Measurements from ENCODE around the gene PPIL6.

Gene PPIL6

DNA sequence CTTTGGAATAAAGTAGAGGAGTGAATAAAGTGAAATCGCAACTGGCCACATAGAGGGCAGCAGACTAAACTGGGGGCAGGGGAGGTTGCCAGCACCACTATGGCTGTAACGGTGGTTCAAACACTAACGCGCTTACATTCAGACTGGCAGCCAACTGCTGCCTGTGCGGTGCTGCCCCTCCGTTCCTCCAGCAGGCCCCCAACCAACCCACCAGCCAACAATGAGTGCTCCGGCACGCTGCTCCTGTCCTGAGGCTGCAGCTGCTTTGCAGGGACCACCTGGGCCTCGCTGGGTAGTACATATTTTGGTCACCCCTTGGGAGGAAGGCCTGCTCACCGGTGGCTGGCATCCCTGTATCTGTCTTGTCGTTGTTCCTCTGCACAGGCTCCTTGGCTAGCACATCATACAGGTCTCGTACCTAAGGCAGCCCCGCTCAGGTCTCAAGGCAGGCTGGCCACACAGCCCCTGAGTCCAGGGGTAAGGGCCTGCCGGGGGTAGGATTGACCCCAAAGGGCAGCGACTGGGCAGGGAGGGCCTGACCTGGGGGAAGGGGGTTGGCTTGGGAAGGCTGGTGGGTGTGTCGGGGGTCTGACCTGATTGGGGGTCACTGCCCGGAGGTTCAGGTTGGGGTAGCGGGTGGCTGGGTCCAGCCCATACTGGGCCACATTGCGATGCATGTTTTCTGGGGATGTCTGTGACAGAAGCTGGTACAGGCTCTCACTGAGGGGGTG, 8.8 kb upstream of the PPIL6 start:
- no peak for DNase-seq (ENCODE audit: low read depth)

DNA sequence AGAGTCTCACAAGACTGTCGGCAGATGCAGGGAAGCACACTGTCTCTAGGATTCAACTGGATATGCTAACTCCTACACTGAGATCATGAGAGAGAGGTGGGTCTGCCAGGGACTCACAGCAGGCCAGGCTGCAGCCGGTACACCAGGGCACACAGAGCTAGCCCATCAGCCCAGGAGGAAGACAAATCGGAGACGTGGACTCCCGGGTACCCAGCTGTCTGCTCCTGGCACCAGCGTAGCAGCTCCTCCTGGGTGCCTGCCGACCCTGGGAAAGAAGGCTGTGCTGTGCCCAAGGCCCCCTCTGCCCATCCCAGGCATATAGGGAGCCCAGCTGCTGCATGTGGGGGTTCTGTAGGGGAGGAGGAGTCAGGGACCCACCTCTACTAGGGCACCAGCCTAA, 8.2 kb upstream of the PPIL6 start:
- DNase-seq (ENCODE audit: low read depth), result no peak

DNA sequence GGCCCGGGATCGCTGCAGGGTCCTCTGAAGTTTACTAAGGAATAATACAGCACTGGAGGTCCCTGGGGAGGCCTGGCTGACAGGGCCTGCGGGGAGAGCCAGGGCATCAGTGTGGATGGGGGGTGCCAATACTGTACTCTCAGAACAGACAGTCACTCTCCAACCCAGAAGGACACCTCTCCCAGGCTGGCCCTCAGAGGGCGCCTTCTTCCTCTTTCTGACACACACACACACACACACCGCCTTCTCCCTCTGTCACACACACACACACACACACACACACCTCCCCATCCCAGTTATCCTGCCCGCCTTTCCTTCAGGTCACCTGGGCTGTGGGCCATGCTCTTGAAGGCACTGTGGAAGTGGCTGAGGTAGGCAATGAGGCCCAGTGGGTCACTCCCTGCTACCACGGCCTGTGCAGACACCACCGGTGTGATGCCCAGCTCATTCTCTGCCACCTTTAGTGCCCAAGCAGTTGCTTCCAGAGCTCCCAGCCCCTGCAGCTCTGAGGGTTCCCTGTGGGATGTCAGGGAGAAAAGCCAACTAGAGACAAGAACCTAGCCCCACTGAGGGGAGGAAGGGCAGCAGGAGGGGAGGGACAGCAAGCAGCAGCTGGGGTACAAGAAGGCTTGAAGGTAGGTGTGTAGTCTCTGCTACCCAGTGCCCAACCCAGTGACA, 7.6 kb upstream of the PPIL6 start:
- no peak for DNase-seq (ENCODE audit: low read depth)

DNA sequence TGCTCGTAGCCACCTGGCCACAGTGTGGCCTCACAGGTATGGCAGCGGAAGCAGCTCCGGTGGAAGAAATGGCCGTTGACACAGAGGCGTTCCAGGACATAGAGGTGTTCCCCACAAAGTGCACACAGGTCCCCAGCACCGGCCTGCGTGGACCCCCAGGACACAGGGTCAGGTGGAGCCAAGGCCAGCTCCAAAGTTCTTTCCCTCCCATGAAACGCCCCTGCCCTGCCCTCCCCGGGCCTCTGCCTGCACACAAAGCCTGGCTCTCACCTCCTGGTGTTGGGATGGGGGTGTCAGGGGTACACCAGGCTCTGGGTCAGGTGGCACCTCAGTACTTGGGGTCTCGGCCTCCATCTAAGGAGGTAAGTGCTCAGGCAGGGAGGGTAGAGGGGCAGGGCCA, 6.7 kb upstream of the PPIL6 start:
- no peak for DNase-seq (ENCODE audit: low read depth)

DNA sequence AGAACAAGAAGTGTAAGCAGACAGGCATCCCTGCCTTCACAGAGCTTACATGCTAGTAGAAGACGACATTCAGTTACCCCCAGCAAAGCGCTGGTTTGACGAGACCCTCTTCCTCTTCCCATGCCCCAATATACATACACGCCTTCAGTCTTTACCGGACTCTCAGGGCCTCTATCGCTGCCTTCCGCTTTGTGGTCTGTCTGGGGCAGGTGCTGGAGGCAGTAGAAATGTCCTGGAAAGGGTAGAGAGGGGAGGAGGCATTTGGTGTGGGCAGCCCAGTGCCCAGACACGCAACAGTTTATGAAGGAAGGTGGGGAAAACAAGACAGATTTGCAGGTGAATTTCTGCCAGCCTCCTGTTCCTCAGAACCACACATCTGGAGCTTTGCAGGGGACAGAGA, 6.1 kb upstream of the PPIL6 start:
- DNase-seq (ENCODE audit: low read depth), result no peak

DNA sequence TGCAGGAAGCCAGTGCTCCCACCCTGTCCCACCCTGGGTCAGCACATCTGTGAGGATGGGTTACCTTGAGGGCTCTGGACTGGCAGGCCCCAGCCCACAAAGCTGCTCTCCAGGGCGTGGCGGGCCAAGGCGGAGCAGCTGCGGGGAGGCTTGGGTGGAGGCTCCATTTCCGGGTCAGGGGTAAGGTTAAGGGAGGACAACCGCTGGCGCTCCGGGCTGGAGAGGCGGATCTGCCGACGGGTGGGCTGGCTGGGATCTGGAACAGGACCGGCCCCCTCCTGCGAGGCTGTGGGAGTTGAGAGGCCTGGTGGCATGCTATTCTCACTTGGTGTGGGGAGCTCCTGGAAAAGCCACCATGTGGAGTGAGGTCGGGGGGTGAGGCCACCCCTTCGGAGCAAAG, 5.6 kb upstream of the PPIL6 start:
- DNase-seq (ENCODE audit: low read depth), result no peak

DNA sequence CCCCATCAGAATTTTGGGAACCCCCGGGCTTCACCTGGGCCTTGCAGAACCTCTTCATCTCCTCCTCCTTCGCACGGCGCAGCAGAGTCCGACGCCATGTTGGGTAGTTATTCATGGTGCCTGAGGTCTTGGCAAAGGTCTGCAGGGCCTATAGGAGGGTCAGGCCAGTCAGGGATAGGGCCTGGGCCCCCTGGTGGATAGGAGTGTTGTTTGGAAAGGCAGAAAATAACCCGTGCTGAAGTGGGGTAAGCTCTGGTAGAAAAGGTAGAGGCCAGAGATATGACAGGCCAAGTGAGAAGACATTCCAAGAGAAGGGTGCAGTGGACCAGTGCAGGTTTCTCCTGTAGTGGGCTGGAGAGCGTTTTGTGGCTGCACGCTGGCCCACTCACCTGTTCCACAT, 5.0 kb upstream of the PPIL6 start:
- no peak for DNase-seq (ENCODE audit: low read depth)

DNA sequence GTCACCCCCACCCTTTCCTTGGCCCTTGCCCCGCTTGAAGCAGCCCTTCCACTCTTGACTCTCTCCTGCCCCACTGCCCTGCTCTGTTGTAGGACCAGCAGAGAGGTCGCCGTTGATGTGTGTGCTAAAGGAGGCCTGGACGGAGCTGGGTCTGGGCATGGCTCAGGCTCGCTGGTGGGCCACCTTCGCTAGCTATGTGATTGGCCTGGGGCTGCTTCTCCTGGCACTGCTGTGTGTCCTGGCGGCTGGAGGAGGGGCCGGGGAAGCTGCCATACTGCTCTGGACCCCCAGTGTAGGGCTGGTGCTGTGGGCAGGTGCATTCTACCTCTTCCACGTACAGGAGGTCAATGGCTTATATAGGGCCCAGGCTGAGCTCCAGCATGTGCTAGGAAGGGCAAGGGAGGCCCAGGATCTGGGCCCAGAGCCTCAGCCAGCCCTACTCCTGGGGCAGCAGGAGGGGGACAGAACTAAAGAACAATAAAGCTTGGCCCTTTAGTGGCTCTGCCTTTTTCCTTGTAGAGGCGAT, 3.1 kb upstream of the PPIL6 start:
- no peak for DNase-seq (ENCODE audit: low read depth)

DNA sequence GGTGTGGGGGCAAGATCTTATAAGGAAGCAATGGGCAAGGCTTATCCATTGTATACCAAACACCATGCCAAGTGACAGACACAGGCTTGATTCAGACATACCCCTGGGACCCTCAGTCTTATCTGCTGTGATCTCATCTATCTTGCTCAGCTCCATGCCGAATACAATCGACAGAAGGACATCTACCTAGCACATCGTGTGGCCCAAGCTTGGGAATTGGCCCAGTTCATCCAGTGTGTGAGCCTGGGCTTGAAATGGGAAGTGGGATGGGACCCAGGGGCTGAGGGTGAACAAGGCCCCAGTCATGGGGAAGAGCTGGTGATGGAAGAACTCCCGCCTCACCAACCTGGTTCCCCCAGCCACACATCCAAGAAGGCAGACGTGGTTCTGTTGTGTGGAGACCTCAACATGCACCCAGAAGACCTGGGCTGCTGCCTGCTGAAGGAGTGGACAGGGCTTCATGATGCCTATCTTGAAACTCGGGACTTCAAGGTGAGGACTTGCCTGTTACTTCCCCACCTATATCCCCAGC, 2.0 kb upstream of the PPIL6 start:
- DNase-seq (ENCODE audit: low read depth), result no peak

DNA sequence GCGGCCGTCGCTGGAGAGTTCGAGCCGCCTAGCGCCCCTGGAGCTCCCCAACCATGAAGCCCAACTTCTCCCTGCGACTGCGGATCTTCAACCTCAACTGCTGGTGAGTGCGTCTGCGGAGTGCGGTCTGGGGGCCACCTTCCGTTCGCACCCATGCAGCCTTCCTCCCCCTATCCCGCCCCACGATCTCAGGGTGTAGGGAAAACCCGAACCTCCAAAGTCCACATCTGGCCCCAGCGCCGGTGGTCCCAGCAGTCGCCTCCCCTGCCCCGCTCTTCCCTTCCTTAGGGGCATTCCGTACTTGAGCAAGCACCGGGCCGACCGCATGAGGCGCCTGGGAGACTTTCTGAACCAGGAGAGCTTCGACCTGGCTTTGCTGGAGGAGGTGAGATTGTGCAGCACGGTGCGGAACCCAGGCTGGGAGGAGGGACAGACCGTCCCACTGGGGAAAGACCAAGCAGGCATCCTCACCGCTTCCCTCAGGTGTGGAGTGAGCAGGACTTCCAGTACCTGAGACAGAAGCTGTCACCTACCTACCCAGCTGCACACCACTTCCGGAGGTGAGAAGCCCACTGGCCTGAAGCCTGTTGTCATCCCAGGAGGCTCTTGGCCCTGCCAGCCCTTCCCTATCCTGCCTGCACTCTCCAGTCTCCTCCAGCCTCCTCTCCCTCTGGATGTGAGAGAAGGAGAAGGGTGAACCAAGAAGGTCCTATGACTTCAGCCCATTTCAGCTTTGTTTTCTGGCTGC, 815 bp upstream of the PPIL6 start:
- no peak for DNase-seq (ENCODE audit: low read depth)

DNA sequence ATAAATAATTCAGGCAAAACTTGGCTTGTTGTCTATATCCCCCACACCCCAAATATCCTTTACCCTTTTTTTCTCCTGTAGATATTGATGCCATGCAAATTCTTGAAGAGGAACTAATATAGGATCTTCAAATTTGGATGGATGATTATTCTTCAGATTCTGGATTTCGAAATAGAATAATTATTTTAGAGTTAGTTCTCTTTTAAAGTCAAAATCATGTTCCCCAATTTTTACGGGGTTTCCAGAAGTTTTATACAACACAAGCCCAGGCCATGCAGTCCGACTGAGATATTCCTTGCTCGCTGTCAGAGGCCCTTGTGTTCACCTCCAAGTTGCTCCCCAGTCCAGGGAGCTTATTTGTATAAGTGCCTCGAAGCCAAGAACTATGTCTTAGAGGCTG, 4.4 kb downstream of the PPIL6 start:
- DNase-seq (ENCODE audit: low read depth), result no peak

DNA sequence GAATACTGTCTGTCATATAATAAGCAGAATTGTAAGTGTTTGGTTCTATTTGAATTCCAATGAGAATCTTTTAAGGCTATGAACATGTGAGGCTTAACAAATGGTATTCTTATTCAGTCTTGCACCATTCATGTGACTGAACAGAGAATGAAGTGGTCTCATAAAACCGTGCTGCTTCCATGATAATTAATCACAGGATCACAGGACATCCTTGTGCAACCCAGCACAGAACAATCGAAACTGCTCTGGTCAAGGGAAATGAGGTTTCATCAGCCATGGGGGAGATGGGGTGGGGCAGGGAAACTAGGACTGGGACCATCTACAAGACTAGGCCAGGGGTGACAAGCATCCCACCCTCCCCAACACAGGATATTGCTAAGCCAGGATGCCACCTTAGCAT, 6.0 kb downstream of the PPIL6 start:
- DNase-seq (ENCODE audit: low read depth), result no peak

DNA sequence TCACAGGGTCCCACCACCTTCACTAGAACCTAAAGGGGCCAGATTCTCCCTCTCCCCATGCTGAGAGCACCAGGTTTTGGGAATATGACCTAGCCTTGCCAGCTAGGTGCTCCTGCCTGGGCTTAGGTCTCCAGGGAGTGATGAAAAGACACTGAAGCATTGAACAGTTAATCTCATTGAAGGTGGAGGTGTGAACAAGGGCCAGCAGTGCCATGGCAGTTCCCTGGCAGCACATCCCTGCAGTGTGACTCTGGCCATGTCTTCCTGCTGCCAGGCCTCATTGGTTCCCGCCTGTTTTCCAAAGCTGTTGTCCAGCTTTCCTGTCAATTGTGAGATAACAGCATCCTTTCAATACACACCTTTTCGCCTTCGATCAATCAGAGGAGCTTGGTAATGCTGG, 10.9 kb downstream of the PPIL6 start:
- DNase-seq (ENCODE audit: low read depth), result no peak

DNA sequence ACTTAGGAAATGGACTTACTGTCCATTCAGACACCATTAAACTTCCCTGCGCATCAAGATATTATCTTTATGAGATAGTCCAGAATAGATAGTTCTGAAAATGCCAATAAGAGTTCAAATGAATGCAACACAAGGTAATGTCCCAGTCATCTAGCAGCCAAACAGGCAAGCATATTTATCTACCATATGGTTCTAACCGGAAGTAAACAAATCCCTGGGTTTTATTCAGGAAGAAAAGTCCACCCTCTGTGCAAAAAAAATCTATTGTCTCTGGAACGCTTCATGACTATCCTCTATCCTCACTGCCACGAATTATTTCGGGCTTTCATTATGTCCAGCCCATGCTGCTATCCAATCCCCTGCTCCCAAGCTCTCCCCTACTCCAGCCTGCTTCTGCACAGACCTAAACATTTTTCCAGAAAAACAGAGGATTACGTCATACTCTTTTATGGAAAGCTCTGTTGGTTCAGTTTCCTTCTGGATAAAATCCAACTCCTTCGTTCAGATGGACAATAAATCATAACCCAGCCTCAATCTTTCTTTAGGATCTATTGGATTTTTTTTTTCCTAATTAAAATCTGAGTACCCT, 11.4 kb downstream of the PPIL6 start:
- no peak for DNase-seq (ENCODE audit: low read depth)

DNA sequence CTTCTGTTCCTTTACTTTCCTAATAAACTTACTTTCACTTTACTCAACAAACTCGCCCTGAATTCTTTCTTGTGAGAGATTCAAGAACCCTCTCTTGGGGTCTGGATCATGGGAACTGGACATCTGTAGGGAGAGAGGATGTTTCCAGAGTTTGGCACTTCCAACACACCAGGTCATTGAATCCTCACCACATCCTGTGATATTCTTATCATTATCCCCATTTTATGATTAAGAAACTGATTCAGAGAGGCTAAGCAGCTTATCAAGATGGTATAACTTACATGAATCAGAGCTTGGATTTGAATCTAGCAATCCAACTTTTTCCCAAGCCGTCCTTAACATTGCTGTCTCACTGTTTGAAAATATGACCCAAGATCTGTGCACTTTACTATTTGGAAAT, 15.5 kb downstream of the PPIL6 start:
- DNase-seq (ENCODE audit: low read depth), result no peak

DNA sequence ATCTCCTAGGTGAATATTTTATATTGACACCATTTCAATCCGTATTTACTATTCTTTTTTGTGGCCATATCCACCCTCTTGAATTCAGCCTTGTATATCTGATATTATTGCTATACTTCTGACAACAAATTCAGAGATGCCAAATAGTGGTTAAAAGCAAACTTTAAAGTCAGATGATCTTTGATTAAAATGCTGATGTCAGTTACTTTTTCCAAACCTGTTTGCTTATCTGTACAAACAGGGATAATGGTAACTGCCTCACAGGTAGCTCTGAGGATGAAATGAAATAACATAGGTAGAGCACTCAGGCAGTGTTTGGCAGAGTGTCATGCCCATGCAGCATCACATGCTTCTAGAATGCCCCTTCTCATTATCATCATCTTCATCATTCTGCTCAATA, 19.2 kb downstream of the PPIL6 start:
- no peak for DNase-seq (ENCODE audit: low read depth)

DNA sequence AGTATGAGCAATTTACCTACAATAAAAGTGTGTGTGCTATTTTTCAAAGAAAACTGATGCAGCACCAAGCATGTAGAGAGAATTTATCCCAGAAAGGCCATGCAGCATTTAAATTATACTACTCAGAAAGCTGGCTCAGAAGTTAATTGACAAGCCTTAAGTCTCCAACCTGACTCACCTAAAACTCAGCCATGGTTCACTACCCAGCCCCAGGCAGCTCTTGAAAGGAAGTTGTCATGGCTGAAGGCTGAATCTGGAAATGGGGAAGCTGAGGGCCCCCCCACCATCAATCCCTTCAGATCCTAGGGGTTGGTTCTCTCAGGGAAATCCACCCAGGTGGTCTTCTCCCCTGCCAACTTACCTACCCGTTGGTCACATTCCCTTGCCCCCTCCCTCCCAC, 19.7 kb downstream of the PPIL6 start:
- DNase-seq (ENCODE audit: low read depth), result no peak

DNA sequence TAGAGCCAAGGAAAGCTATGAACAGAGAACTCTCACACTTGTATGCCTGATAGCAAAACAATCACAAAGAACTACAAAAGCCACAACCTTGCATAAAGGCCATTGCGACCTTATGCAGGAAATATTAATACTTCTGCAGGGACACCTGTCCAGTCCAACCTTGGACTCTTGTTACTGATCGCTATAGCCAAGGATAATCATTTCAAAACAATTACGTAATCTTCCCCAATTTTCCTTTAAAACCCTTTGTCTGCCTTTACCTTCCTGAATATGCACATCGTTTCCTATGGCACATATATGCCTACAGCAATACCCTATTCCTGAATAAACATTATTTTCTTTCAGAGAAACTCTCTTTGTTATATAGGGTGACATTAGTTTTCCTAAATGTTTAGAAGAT, 22.8 kb downstream of the PPIL6 start:
- DNase-seq (ENCODE audit: low read depth), result no peak

DNA sequence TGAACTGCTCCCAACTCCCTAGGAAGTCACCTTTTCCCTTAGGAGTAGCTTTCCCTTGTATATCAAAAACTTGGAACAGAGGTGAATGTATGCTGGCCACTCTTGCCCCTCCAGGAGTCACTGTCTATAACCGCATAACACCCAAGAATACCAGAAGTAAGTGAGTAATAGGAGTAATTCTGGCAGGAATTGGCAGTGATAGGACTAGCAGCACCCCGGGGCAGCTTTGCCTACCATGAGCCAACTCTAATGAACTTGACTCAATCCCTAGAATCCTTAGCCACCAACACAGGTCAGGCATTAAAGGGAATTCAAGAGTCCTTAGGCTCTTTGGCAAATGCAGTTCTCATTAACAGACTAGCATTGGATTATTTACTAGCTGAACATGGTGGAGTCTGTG, 29.4 kb downstream of the PPIL6 start:
- no peak for DNase-seq (ENCODE audit: low read depth)

DNA sequence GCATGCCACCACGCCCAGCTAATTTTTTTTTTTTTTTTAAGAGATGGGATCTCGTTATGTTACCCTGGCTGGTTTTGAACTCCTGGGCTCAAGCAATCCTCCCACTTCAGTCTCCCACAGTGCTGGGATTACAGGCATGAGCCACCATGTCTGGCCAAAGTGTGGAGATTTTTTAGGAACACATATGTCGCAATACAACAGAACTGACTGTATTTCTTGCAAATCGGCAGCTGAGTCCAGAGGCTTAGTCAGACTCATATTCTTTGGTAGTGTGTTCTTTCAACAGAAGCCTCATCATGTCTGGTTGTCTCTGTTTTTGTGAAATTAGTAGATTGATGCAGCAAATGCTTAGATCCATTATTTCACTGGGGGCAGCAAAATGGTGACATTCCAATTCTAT, 34.2 kb downstream of the PPIL6 start:
- DNase-seq (ENCODE audit: low read depth), result no peak

DNA sequence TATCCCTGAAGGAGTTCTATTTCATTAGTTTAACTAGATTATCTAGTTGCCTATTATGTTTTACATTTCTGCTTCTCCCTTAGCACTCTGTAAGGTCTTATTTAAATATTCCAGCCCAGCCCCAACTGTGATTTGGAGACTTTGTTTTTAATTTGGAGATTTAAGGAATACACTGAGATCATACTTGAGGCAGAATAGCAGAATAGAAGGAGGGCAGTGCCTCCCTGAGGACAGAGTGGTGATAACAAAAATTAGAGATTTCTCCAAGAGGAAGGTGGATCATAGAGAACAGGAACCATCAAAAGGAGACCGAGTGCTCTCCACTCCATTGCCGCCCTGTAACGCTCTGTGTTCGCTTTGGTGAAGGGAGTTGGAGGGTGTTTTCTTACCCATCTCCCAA, 43.4 kb downstream of the PPIL6 start:
- DNase-seq (ENCODE audit: low read depth), result no peak

DNA sequence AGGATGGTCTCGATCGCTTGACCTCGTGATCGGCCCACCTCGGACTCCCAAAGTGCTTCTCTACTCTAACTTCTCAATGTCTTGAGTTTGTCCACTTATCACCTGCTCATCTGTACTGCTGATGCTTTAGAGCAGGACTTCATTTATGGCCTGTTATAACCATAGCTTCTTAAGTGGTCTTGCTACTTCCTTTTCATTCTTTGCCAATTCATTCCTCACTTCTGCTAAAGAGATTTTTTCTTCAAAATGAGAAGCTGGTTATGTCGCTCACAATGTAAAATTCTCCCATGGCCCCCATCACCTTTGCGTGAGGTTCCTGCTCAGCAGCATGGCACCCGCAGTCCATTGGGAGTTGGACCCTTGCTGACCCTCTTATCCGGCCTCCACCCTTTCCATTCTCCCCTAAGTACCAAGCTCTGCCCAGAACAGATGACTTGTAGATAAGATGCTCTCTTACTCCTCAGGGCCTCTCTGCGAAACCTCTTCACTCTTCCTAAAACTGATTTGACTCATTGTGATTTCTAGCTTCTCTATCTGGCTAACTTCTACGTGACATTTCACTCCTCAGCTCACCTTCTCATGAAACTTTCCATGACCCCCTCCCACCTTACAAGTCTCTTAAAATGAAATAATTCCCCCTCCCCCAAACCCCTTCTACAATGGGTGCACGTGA, 44.2 kb downstream of the PPIL6 start:
- no peak for DNase-seq (ENCODE audit: low read depth)

Data from HS-5 (cell line).